Measurements from ENCODE around the gene FAM110A. TPM values are rescaled to one million over a fixed set of nuclear protein-coding genes. Genes with fewer than 3 reads are reported as not detected.

FAM110A gene
- total and polyA plus RNA-seq, 2 of the 8 experiments (the other 6 are each of a cell fraction or from before 2014, with no cell fraction given): 10.1 to 10.9 TPM

- Histone ChIP-seq H4K91ac (replicated peaks; ENCODE audit: insufficient read length, low read length) (no peak overlapping the region), H2AFZ (ENCODE audit: low read length) (no peak overlapping the region), H3K4me2 (ENCODE audit: insufficient read depth in 1 of 2, low read depth in 2 of 2, low read length in 2 of 2) (no peak overlapping the region), H3K27me3 (replicated peaks in 1 of 4; ENCODE audit: control insufficient read depth in 3 of 4, extremely low read depth in 1 of 4, insufficient read depth in 3 of 4, low read length in 3 of 4) (no peaks in the 10 kb centered on the region), H2AK5ac (ENCODE audit: low read depth, low read length) (no peak overlapping the region), H3K36me3 (ENCODE audit: control insufficient read depth in 2 of 4, insufficient read depth in 4 of 4, low read length in 3 of 4) (no peaks in the 10 kb centered on the region), H4K5ac (ENCODE audit: insufficient read length, low read depth, low read length) (no peak overlapping the region), H2BK12ac (ENCODE audit: low read depth, low read length) (no peak overlapping the region), H3K56ac (replicated peaks; ENCODE audit: insufficient read length, low read depth, low read length) (no peak overlapping the region), H3K79me2 (ENCODE audit: control insufficient read depth in 1 of 2, insufficient read depth in 2 of 2, low read length in 2 of 2) (no peaks in the 10 kb centered on the region), H3K23me2 (ENCODE audit: low read depth, low read length) (no peaks in the 10 kb centered on the region), H2BK15ac (ENCODE audit: low read length) (no peak overlapping the region), H3K14ac (ENCODE audit: insufficient read length) (no peak overlapping the region), H3K27ac (ENCODE audit: low read depth, low read length) (no peak overlapping the region), H3K4me1 (replicated peaks in 1 of 4; ENCODE audit: control insufficient read depth in 3 of 4, insufficient read depth in 4 of 4, low read length in 3 of 4) (no peaks in the 10 kb centered on the region; a peak in 2 of 7 replicates), H2BK20ac (ENCODE audit: low read length) (no peak overlapping the region), H2BK120ac (replicated peaks; ENCODE audit: low read depth, low read length) (no peak overlapping the region), H4K8ac (ENCODE audit: extremely low read depth, insufficient read depth, low read length) (no peak overlapping the region), H3K23ac (ENCODE audit: insufficient read length) (no peak overlapping the region), H3K79me1 (ENCODE audit: low read depth, low read length) (no peaks in the 10 kb centered on the region), H4K20me1 (replicated peaks in 1 of 2; ENCODE audit: control insufficient read depth in 1 of 2, insufficient read depth in 2 of 2, low read length in 2 of 2) (no peaks in the 10 kb centered on the region), H2BK5ac (ENCODE audit: low read depth, low read length) (no peak overlapping the region), H3K4ac (replicated peaks; ENCODE audit: insufficient read length, low read depth, low read length) (no peak overlapping the region), H3K9me3 (ENCODE audit: insufficient read depth in 2 of 2, low read depth in 1 of 2, low read length in 1 of 2) (peaks cover 0 to 10% of the 10 kb centered on the region in 2 experiments; a peak in 2 of 4 replicates), H3K4me3 (ENCODE audit: extremely low read depth in 1 of 4, insufficient read depth in 2 of 4, low read depth in 3 of 4, low read length in 4 of 4) (no peak overlapping the region), H3K9ac (replicated peaks in 1 of 4; ENCODE audit: extremely low read depth in 1 of 4, low read depth in 3 of 4, low read length in 3 of 4) (no peak overlapping the region), H3K18ac (ENCODE audit: extremely low read depth, low read length) (no peak overlapping the region)
- FAIRE-seq (no peak), DNase-seq (ENCODE audit: low read depth in 1 of 2, low spot score in 2 of 2) (no peak)
- TF ChIP-seq CTBP2 (IDR thresholded peaks at IDR 0.05; ENCODE audit: borderline replicate concordance, insufficient read depth, insufficient read length, low read length) (no peak), EP300 (IDR thresholded peaks at IDR 0.05; ENCODE audit: borderline replicate concordance in 1 of 2, low read depth in 2 of 2, low read length in 2 of 2) (no peak), YY1 (IDR thresholded peaks at IDR 0.05; ENCODE audit: low read depth, low read length) (no peak), POLR2AphosphoS5 (IDR thresholded peaks at IDR 0.05; ENCODE audit: low read depth, low read length) (no peak), EZH2 (IDR thresholded peaks at IDR 0.05; ENCODE audit: low read depth, low read length, severe bottlenecking) (no peak), KDM1A (IDR thresholded peaks at IDR 0.05; ENCODE audit: borderline replicate concordance, low read length) (no peak), SRF (IDR thresholded peaks at IDR 0.05; ENCODE audit: low read depth, low read length) (no peak), RXRA (IDR thresholded peaks at IDR 0.05; ENCODE audit: insufficient read depth, low read depth, low read length) (no peak), POU5F1 (IDR thresholded peaks at IDR 0.05; ENCODE audit: low read depth, low read length) (no peak), SIX5 (IDR thresholded peaks at IDR 0.05; ENCODE audit: low read depth, low read length) (no peak), TBP (IDR thresholded peaks at IDR 0.05; ENCODE audit: low read depth, low read length) (no peak), SP2 (IDR thresholded peaks at IDR 0.05; ENCODE audit: low read length) (no peak)
- CTCF ChIA-PET (ENCODE audit: partially characterized antibody): interaction anchor here (1.9 to 10.2 kb wide), 3 partner anchors 143 to 160 kb away, joined by 6 to 153 read pairs (median 10); no protein-coding TSS in a partner anchor
- POLR2A ChIA-PET (ENCODE audit: partially characterized antibody): no interaction called here
- 91% methylated on average over 8 of the region's 8 CpGs; no CpG with 5 or more reads in 1 of the 2 experiments for WGBS, 2 experiments (ENCODE audit: extremely low coverage in 1 of 2, insufficient coverage in 1 of 2, insufficient read length in 1 of 2, insufficient replicate concordance in 2 of 2, low coverage in 1 of 2, low lambda C conversion rate in 2 of 2, missing lambda C conversion rate in 1 of 2)
These were observed 20.1 kb upstream of the FAM110A start for GRCh38 chr20:813390-813789.
